Pancreas (tissue), 10 donors: ENCODE data around the gene PMM1. TPM values are rescaled to one million over a fixed set of nuclear protein-coding genes. Genes with fewer than 3 reads are reported as not detected.

Source experiments
- ATAC-seq, 4 donors: fragments of 200-7000 bp; cut with Tn5 transposase; one replicate each; pipeline versions ENCODE4 v1.8.0 to v1.9.1; 2020; ENCODE audit warnings: mild to moderate bottlenecking in 4 of 4, moderate library complexity in 4 of 4
- DNase-seq, 6 donors: peaks; one replicate each; pipeline ENCODE4 v3.0.0-alpha.2; 2020
- FAIRE-seq: peaks from 2 replicates; lab custom pipeline; 2012; peaks lifted over from hg19 to GRCh38; lab: Jason Lieb, UNC
- H3K27ac ChIP-seq, 4 donors: fragments of 200-600 bp; sonication (generic); 1 replicate in 3 of 4; 2 replicates in 1 of 4; pipeline versions ENCODE4 v1.5.0 to v1.8.0; 2020
- H3K27me3 ChIP-seq, 4 donors: fragments of 200-600 bp; one replicate each; pipeline ENCODE4 v1.8.0; 2021
- H3K36me3 ChIP-seq, 3 donors: fragments of 200-600 bp; sonication (generic) in 1 of 3; one replicate each; pipeline versions ENCODE4 v1.5.0 to v1.8.0; 2020 to 2021
- H3K4me1 ChIP-seq, 3 donors: fragments of 200-600 bp; one replicate each; pipeline ENCODE4 v1.8.0; 2021
- H3K4me3 ChIP-seq, 4 donors: fragments of 200-600 bp; sonication (generic) in 2 of 4; one replicate each; pipeline versions ENCODE4 v1.5.0 to v1.8.0; 2020 to 2021
- H3K9me3 ChIP-seq, 4 donors: fragments of 200-600 bp; one replicate each; pipeline ENCODE4 v1.8.0; 2021
- WGBS, 2 donors: extraction: QIAGEN DNeasy Blood & Tissue Kit; methylation state at CpG; one replicate each; pipeline ENCODE4 v1.1.7; 2013; 5-methylcytosine and 5-hydroxymethylcytosine counted together
- intact Hi-C, 3 donors: fragments of 100-400 bp; cut with DNase I; formaldehyde crosslinking; loops; one replicate each; pipeline versions ENCODE4 v1.11.1 to v1.14.2; 2022
- polyA plus RNA-seq, 2 donors: library from polyadenylated mRNA; stranded (reverse); fragments of 200-250 nt; gene quantifications; one replicate each; pipeline ENCODE4 v1.2.3, GENCODE V29; 2013
- total RNA-seq, 6 donors: library from RNA; stranded (reverse); fragmentation: NEBNext Ultra II Directional in 4 of 6; extraction: Animal tissue kit (Norgen Biotek cat#: 25700) in 4 of 6; gene quantifications; one replicate each; pipeline versions ENCODE4 v1.2.1 to v1.2.4, GENCODE V29; 2021 to 2023
- TF ChIP-seq, protein P1 (sequence below), 4 donors: fragments of 200-600 bp; sonication (generic) in 3 of 4; IDR thresholded peaks; one replicate each; pipeline versions ENCODE4 v1.5.0 to v1.8.0; 2021; ENCODE audit warnings: antibody characterized with exemption in 4 of 4
- donor health status: healthy with polysubstance abuse.
- donor health status: DM: no; HTN: no; CAD: no; lungs with moderate emphysema.
- donor health status: DM: no; HTN: no; CAD: no.
- donor health status: control.
- donor health status: control.
- donor health status: Bipolar disorder and iron deficiency.
- donor health status: DM: yes; HTN: yes; CAD: no.
- donor health status: DM: no; HTN: no; CAD: no.
- donor health status: DM: no; HTN: no; CAD: no.
- donor health status: DM: yes; HTN: yes; CAD: no.

PMM1 gene
- total and polyA plus RNA-seq, 8 donors = 10.3 to 69.2 (median 23.0) TPM

DNA sequence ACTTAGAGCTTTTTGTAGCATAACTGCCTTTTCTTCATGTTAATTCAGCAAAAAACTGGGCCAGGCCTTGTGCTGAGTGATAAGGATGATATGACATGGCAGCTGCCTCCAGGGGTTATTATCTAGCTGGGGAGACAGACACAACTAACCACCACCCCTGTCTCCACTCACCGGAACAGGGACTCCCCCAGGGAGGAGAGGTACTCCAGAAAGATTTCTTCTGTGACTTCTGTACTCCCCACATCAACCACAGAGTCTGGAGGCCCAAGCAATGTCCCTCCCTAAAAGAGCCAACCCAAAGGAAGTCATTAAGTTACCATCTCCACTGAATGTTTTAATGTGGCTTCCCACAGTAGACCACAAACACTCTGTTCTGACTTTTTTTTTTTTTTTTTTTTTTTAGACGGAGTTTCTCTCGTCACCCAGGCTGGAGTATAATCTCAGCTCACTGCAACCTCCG, 14.3 kb upstream of the PMM1 start:
- no peak for DNase-seq
- WGBS, 2 donors = 86 to 89% methylated on average over 4 of the region's 4 CpGs
- Histone ChIP-seq H3K4me3 (no peak overlapping the region), H3K4me1 (no peaks in the 10 kb centered on the region), H3K27me3 (no peaks in the 10 kb centered on the region), H3K36me3 (peaks cover 2 to 55% (median 4%) of the 10 kb centered on the region in 3 donors), H3K9me3 (no peaks in the 10 kb centered on the region), H3K27ac (no peak overlapping the region)
- FAIRE-seq = no peak
- intact Hi-C loops = loop anchor here in 1 of 3 donors (10.0 kb wide), 1 partner anchor 59 kb away; the partner anchor contains the start of gene POLR3H
- TF ChIP-seq, protein P1, sequence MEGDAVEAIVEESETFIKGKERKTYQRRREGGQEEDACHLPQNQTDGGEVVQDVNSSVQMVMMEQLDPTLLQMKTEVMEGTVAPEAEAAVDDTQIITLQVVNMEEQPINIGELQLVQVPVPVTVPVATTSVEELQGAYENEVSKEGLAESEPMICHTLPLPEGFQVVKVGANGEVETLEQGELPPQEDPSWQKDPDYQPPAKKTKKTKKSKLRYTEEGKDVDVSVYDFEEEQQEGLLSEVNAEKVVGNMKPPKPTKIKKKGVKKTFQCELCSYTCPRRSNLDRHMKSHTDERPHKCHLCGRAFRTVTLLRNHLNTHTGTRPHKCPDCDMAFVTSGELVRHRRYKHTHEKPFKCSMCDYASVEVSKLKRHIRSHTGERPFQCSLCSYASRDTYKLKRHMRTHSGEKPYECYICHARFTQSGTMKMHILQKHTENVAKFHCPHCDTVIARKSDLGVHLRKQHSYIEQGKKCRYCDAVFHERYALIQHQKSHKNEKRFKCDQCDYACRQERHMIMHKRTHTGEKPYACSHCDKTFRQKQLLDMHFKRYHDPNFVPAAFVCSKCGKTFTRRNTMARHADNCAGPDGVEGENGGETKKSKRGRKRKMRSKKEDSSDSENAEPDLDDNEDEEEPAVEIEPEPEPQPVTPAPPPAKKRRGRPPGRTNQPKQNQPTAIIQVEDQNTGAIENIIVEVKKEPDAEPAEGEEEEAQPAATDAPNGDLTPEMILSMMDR (IDR thresholded peaks at IDR 0.05) = no peak
- ATAC-seq = no peak

DNA sequence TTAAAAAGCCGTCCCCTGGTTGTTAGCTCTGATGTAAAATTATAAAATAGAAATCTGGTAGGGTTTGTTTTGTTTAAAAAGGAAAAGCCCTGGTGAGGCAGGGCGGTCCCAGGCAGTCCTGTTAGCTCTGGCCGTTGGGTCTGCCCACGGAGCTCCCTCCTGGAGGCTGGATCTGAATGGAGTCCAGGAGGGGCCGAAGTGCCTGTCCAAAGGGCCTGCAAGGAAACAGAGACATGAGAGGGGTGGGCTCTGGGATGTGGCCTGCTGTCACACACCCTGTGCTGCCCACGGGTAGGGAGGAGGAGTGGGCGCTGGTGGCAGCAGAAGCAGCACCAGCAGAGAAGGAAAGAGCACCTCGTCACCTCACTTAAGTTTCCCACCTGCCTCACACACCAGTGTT, 11.3 kb upstream of the PMM1 start:
- Histone ChIP-seq H3K4me1 (no peaks in the 10 kb centered on the region), H3K27ac (no peak overlapping the region), H3K36me3 (peaks cover 0 to 46% (median 2%) of the 10 kb centered on the region in 3 donors), H3K27me3 (no peaks in the 10 kb centered on the region), H3K4me3 (no peak overlapping the region), H3K9me3 (no peaks in the 10 kb centered on the region)
- DNase-seq (peak in 1 of 6 donors; percentile 32), ATAC-seq (no peak), FAIRE-seq (no peak)
- intact Hi-C loops = loop anchor here in 1 of 3 donors (10.0 kb wide), 1 partner anchor 56 kb away; the partner anchor contains the start of gene POLR3H
- 93% methylated on average over 8 of the region's 8 CpGs for WGBS, 2 donors
- TF ChIP-seq, protein P1 (IDR thresholded peaks at IDR 0.05) = no peak

DNA sequence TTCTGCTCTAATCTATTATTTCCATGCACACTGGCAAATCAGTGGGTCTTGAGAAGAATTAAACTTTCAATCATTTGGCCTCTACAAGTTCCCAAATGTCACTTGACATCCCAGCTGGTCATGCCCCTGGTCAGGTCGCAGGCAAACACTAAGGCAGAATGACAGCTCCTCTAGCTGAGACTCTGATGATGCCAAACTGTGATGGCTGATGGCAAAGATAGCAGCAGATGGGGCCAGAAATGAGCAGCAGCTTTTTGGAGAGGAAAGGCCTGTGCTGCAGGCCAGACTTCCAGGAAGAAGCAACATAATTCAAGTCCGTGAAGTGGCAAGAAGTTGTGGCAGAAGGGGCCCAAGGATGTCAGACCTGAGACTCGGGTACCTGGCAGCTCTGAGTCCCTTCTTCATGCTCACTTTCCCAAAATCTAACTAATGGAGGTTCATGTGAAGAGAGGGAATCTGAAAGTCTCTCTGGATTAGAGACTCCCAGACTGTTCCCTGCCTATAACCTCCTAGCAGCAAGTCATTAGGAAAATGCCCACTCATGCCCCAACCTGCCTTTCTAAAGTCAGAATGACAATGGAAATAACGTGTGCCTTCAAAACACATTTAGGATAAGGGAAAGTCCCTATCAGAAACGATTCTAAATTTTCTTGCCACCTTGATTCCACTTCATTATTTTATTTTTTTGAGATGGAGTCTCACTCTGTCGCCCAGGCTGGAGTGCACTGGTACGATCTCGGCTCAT, 9.4 kb upstream of the PMM1 start:
- Histone ChIP-seq H3K9me3 (no peaks in the 10 kb centered on the region), H3K4me3 (no peak overlapping the region), H3K27me3 (no peaks in the 10 kb centered on the region), H3K27ac (no peak overlapping the region), H3K4me1 (no peaks in the 10 kb centered on the region), H3K36me3 (peaks cover 0 to 31% (median 0%) of the 10 kb centered on the region in 3 donors)
- TF ChIP-seq, protein P1 (IDR thresholded peaks at IDR 0.05) = no peak
- no peak for FAIRE-seq
- 83 to 86% methylated on average over 8 of the region's 8 CpGs for WGBS, 2 donors
- ATAC-seq = no peak
- DNase-seq = no peak
- intact Hi-C loops = loop anchor here in 2 of 3 donors (5.0 to 10.0 kb wide), 3 partner anchors 62 to 204 kb away; no protein-coding TSS in a partner anchor

DNA sequence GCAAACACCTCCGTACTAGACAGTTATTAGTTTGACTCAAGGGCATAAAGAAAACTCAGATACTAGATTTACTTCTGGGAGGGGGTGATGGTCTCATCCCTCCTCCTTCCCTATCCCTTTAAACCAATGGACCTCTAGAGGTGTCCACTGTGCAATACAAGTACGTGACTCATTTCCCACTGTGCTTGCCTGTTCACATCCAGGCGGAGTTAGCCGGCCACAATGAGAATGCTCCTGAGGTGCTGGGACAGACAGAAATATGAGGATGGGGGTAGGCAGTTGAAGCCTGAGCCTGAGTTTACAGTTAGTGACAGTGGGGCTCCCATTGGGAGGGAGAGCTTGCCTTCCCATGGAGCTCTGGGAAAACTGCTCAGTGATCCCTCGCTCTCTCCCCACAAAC, 8.4 kb upstream of the PMM1 start:
- WGBS, 2 donors = 87 to 90% methylated on average over 5 of the region's 5 CpGs

More for the DNA sequence above, 8.4 kb upstream of the PMM1 start:
- DNase-seq = peak in 1 of 6 donors; percentile 27
- no peaks in the 10 kb centered on the region for H3K9me3 ChIP-seq
- H3K36me3 ChIP-seq = peaks cover 0 to 24% (median 0%) of the 10 kb centered on the region in 3 donors
- no peak for FAIRE-seq
- H3K27me3 ChIP-seq = no peaks in the 10 kb centered on the region
- ATAC-seq = no peak
- intact Hi-C loops = loop anchor here in 2 of 3 donors (5.0 to 10.0 kb wide), 3 partner anchors 61 to 203 kb away; no protein-coding TSS in a partner anchor
- TF ChIP-seq, protein P1 (IDR thresholded peaks at IDR 0.05) = no peak
- H3K27ac ChIP-seq = no peak overlapping the region
- H3K4me1 ChIP-seq = no peaks in the 10 kb centered on the region
- no peak overlapping the region for H3K4me3 ChIP-seq
